Measurements from ENCODE around the gene ELP1. TPM values are rescaled to one million over a fixed set of nuclear protein-coding genes. Genes with fewer than 3 reads are reported as not detected.
A peak's percentile ranks its signal among the peaks of the same experiment; 100 is the strongest.

The ELP1 gene
- total and polyA plus RNA-seq, 7 experiments from 2014 or later: 13.7 to 41.4 (median 25.1) TPM

- CTCF ChIA-PET: no interaction called here
- Histone ChIP-seq H3K27me3 (ENCODE audit: control insufficient read depth in 2 of 2, insufficient read depth in 2 of 2, low read length in 2 of 2) (no peaks in the 10 kb centered on the region), H3K36me3 (ENCODE audit: control insufficient read depth in 2 of 3, insufficient read depth in 3 of 3, low read length in 3 of 3) (no peaks in the 10 kb centered on the region), H3K27ac (ENCODE audit: low read depth, low read length) (no peak overlapping the region), H3K4me3 (ENCODE audit: low read length) (no peak overlapping the region), H3K4me1 (ENCODE audit: control insufficient read depth in 2 of 2, insufficient read depth in 2 of 2, low read length in 2 of 2) (no peaks in the 10 kb centered on the region), H3K9me3 (ENCODE audit: control insufficient read depth in 2 of 3, low read length in 3 of 3) (no peaks in the 10 kb centered on the region)
- Mint-ChIP-seq H3K27me3 (peaks cover 0 to 4% (median 0%) of the 10 kb centered on the region in 5 donors), H3K4me1 (no peaks in the 10 kb centered on the region), H3K9me3 (peaks cover 0 to 2% (median 0%) of the 10 kb centered on the region in 11 donors), H3K27ac (no peak overlapping the region), H3K36me3 (no peaks in the 10 kb centered on the region), H3K4me3 (no peak overlapping the region)
- ATAC-seq (no peak), DNase-seq (no peak)
- intact Hi-C loops (cut with micrococcal nuclease): no loop called here
- POLR2A ChIA-PET: no interaction called here
These were observed 73.6 kb downstream of the ELP1 start for GRCh38 chr9:108860354-108860753.

- no peaks in the 10 kb centered on the region for H3K4me1 Mint-ChIP-seq
- H3K4me3 ChIP-seq (ENCODE audit: low read length): no peak overlapping the region
- H3K27me3 ChIP-seq (ENCODE audit: control insufficient read depth in 2 of 2, insufficient read depth in 2 of 2, low read length in 2 of 2): no peaks in the 10 kb centered on the region
- DNase-seq (no peak), ATAC-seq (no peak)
- no peaks in the 10 kb centered on the region for H3K36me3 Mint-ChIP-seq
- H3K36me3 ChIP-seq (ENCODE audit: control insufficient read depth in 2 of 3, insufficient read depth in 3 of 3, low read length in 3 of 3): no peaks in the 10 kb centered on the region
- H3K9me3 ChIP-seq (ENCODE audit: control insufficient read depth in 2 of 3, low read length in 3 of 3): no peaks in the 10 kb centered on the region
- no peak overlapping the region for H3K27ac Mint-ChIP-seq
- peaks cover 0 to 2% (median 0%) of the 10 kb centered on the region in 11 donors for H3K9me3 Mint-ChIP-seq
- H3K4me1 ChIP-seq (ENCODE audit: control insufficient read depth in 2 of 2, insufficient read depth in 2 of 2, low read length in 2 of 2): no peaks in the 10 kb centered on the region
- POLR2A ChIA-PET: no interaction called here
- intact Hi-C loops (cut with micrococcal nuclease): no loop called here
- no peak overlapping the region for H3K4me3 Mint-ChIP-seq
- CTCF ChIA-PET: no interaction called here
- no peak overlapping the region for H3K27ac ChIP-seq (ENCODE audit: low read depth, low read length)
- H3K27me3 Mint-ChIP-seq: peaks cover 0 to 4% (median 0%) of the 10 kb centered on the region in 5 donors
These were observed 74.3 kb downstream of the ELP1 start for GRCh38 chr9:108859459-108860114.

GRCh38 chr9:108857572-108857971, 76.4 kb downstream of the ELP1 start:
- no peak overlapping the region for H3K4me3 ChIP-seq (ENCODE audit: low read length)
- ATAC-seq (no peak), DNase-seq (no peak)
- no peaks in the 10 kb centered on the region for H3K4me1 ChIP-seq (ENCODE audit: control insufficient read depth in 2 of 2, insufficient read depth in 2 of 2, low read length in 2 of 2)
- POLR2A ChIA-PET: no interaction called here
- H3K4me1 Mint-ChIP-seq: peaks cover 0 to 1% (median 0%) of the 10 kb centered on the region in 7 donors
- no peaks in the 10 kb centered on the region for H3K27me3 ChIP-seq (ENCODE audit: control insufficient read depth in 2 of 2, insufficient read depth in 2 of 2, low read length in 2 of 2)
- no peak overlapping the region for H3K27ac ChIP-seq (ENCODE audit: low read depth, low read length)
- H3K27me3 Mint-ChIP-seq: peaks cover 0 to 8% (median 2%) of the 10 kb centered on the region in 5 donors
- H3K36me3 ChIP-seq (ENCODE audit: control insufficient read depth in 2 of 3, insufficient read depth in 3 of 3, low read length in 3 of 3): no peaks in the 10 kb centered on the region
- peaks cover 0 to under 1% (median 0%) of the 10 kb centered on the region in 11 donors for H3K9me3 Mint-ChIP-seq
- CTCF ChIA-PET: no interaction called here
- H3K9me3 ChIP-seq (ENCODE audit: control insufficient read depth in 2 of 3, low read length in 3 of 3): no peaks in the 10 kb centered on the region
- intact Hi-C loops (cut with micrococcal nuclease): no loop called here
- no peak overlapping the region for H3K4me3 Mint-ChIP-seq
- no peak overlapping the region for H3K27ac Mint-ChIP-seq
- H3K36me3 Mint-ChIP-seq: no peaks in the 10 kb centered on the region

GRCh38 chr9:108855888-108856287, 78.0 kb downstream of the ELP1 start, which contains the start of gene ACTL7B:
TSS of gene ACTL7B (minus strand) at chr9:108855986. CDS start at chr9:108855930, 56 bp downstream.
- Mint-ChIP-seq H3K9me3 (no peaks in the 10 kb centered on the region), H3K4me1 (peaks cover 0 to 1% (median 0%) of the 10 kb centered on the region in 7 donors), H3K4me3 (no peak within 1 kb of the TSS), H3K36me3 (no peaks in the 10 kb centered on the region), H3K27me3 (peaks cover 2 to 9% (median 6%) of the 10 kb centered on the region in 5 donors), H3K27ac (peak within 1 kb of the TSS in 1 of 9 donors; percentile 7)
- no peaks in the 10 kb centered on the region for H3K4me1 ChIP-seq (ENCODE audit: control insufficient read depth in 2 of 2, insufficient read depth in 2 of 2, low read length in 2 of 2)
- no peaks in the 10 kb centered on the region for H3K9me3 ChIP-seq (ENCODE audit: control insufficient read depth in 2 of 3, low read length in 3 of 3)
- H3K4me3 ChIP-seq (ENCODE audit: low read length): no peak within 1 kb of the TSS
- CTCF ChIA-PET: no interaction called here
- no peaks in the 10 kb centered on the region for H3K36me3 ChIP-seq (ENCODE audit: control insufficient read depth in 2 of 3, insufficient read depth in 3 of 3, low read length in 3 of 3)
- H3K27ac ChIP-seq (ENCODE audit: low read depth, low read length): no peak within 1 kb of the TSS
- ATAC-seq (no peak), DNase-seq (no peak)
- no peaks in the 10 kb centered on the region for H3K27me3 ChIP-seq (ENCODE audit: control insufficient read depth in 2 of 2, insufficient read depth in 2 of 2, low read length in 2 of 2)
- intact Hi-C loops (cut with micrococcal nuclease): no loop called here
- POLR2A ChIA-PET: no interaction called here

- no peaks in the 10 kb centered on the region for H3K9me3 ChIP-seq (ENCODE audit: control insufficient read depth in 2 of 3, low read length in 3 of 3)
- no peak overlapping the region for H3K4me3 Mint-ChIP-seq
- H3K27ac ChIP-seq (ENCODE audit: low read depth, low read length): no peak overlapping the region
- H3K36me3 ChIP-seq (ENCODE audit: control insufficient read depth in 2 of 3, insufficient read depth in 3 of 3, low read length in 3 of 3): no peaks in the 10 kb centered on the region
- ChIA-PET POLR2A (no interaction called here), CTCF (no interaction called here)
- H3K9me3 Mint-ChIP-seq: no peaks in the 10 kb centered on the region
- no peak for DNase-seq
- no peaks in the 10 kb centered on the region for H3K36me3 Mint-ChIP-seq
- intact Hi-C loops (cut with micrococcal nuclease): no loop called here
- peaks cover 2 to 9% (median 6%) of the 10 kb centered on the region in 5 donors for H3K27me3 Mint-ChIP-seq
- no peaks in the 10 kb centered on the region for H3K27me3 ChIP-seq (ENCODE audit: control insufficient read depth in 2 of 2, insufficient read depth in 2 of 2, low read length in 2 of 2)
- no peak overlapping the region for H3K4me3 ChIP-seq (ENCODE audit: low read length)
- no peak overlapping the region for H3K27ac Mint-ChIP-seq
- ATAC-seq: no peak
- H3K4me1 ChIP-seq (ENCODE audit: control insufficient read depth in 2 of 2, insufficient read depth in 2 of 2, low read length in 2 of 2): no peaks in the 10 kb centered on the region
- H3K4me1 Mint-ChIP-seq: peaks cover 0 to 1% (median 0%) of the 10 kb centered on the region in 7 donors
These were observed 78.4 kb downstream of the ELP1 start for GRCh38 chr9:108855529-108855886.

- Histone ChIP-seq H3K27ac (ENCODE audit: low read depth, low read length) (no peak overlapping the region), H3K4me1 (ENCODE audit: control insufficient read depth in 2 of 2, insufficient read depth in 2 of 2, low read length in 2 of 2) (no peaks in the 10 kb centered on the region), H3K27me3 (ENCODE audit: control insufficient read depth in 2 of 2, insufficient read depth in 2 of 2, low read length in 2 of 2) (no peaks in the 10 kb centered on the region), H3K36me3 (ENCODE audit: control insufficient read depth in 2 of 3, insufficient read depth in 3 of 3, low read length in 3 of 3) (no peaks in the 10 kb centered on the region), H3K4me3 (ENCODE audit: low read length) (no peak overlapping the region), H3K9me3 (ENCODE audit: control insufficient read depth in 2 of 3, low read length in 3 of 3) (no peaks in the 10 kb centered on the region)
- CTCF ChIA-PET: no interaction called here
- Mint-ChIP-seq H3K27me3 (peaks cover 4 to 9% (median 6%) of the 10 kb centered on the region in 5 donors), H3K4me1 (peaks cover 0 to 1% (median 0%) of the 10 kb centered on the region in 7 donors), H3K36me3 (no peaks in the 10 kb centered on the region), H3K9me3 (no peaks in the 10 kb centered on the region), H3K4me3 (no peak overlapping the region), H3K27ac (no peak overlapping the region)
- POLR2A ChIA-PET: no interaction called here
- ATAC-seq: no peak
- intact Hi-C loops (cut with micrococcal nuclease): loop anchor here in 1 of 2 donors (5.0 kb wide), 1 partner anchor 97 kb away; no protein-coding TSS in a partner anchor
- DNase-seq: no peak
These were observed 79.0 kb downstream of the ELP1 start for GRCh38 chr9:108854641-108855528.
